Inferior parietal cortex (tissue), 1 donor: ENCODE results near the gene ZIC1.

Experiments
- DNase-seq: peaks from one replicate; pipeline ENCODE4 v3.0.0-alpha.2; 2016; ENCODE audit errors: extremely low spot score

Gene ZIC1

GRCh38 chr3:147409143-147410115 lies at the start of gene ZIC1:
TSS of gene ZIC1 (plus strand) at chr3:147409365. CDS start at chr3:147410113, 748 bp downstream.
- no peak for DNase-seq

- no peak for DNase-seq
Measured at GRCh38 chr3:147360051-147360439, 49.1 kb upstream of the ZIC1 start.

- DNase-seq: no peak
Measured at GRCh38 chr3:147360646-147361453, 48.3 kb upstream of the ZIC1 start.

DNA sequence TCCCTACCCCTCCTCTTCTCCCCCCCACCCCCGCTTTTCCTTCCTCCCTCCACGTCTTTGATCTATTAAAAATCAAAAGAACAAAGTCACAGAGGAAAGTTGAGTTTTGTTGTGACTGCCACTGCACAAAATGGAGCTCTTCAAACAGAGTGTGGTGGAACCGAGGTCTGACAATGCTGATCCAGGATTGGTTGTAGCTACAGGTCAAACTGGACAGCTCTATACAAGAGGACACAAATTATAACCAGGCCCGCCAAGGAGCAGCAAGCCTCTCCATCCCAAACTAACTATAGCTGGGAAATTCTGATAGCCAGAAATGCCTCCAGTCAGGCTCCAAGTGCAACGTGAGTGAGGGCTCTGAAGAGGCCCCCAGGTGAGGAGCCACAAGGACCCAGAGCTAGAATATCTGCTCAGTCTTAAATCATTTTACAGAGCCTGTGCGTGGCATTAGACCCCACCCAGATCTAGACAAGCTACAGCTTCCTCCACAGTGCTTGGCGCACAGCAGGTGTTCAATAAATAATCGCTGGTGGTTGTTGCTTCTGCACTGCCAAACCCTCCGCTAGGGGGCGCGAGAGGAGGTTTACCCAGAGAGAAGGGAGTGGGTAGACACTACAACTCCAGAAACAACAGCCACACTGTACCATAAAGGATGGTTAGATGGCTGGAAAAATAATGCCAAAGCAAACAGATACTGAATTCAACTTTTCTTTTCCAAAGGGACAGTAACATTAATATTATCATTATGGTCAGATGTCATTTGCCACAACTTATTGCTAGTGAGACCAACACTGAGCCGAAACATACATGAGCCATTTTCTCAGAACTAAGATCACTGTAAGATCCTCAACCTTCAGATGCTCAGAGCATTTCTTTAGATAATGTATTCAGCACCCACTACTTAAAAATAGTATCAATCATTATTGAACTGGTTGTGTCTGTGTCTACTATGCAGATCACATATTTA lies 47.4 kb upstream of the ZIC1 start:
- DNase-seq: no peak

- no peak for DNase-seq
Measured at GRCh38 chr3:147364771-147365170, 44.4 kb upstream of the ZIC1 start.

GRCh38 chr3:147365196-147366115 lies 43.7 kb upstream of the ZIC1 start:
- no peak for DNase-seq

GRCh38 chr3:147367676-147368075 lies 41.5 kb upstream of the ZIC1 start:
- no peak for DNase-seq

DNA sequence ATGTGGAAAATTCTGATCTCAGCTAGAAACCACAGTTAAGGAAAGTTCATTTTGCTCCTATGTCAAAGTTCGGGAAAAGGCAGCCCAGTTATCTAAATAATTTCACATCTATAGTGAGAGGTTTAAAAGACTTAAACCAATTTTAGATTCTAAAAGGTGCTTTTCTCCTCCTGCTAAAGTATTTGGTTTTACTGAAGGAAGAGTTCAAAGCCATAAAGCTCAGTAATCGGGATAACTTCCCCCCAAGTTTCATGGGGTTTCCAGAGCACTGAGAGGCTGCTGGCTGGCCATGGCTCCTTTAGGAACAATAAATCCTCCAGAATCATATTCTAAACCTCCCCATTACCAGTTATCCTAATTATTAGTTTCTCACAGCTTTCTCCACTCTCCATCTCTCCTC lies 41.0 kb upstream of the ZIC1 start:
- no peak for DNase-seq

GRCh38 chr3:147368561-147369221 lies 40.5 kb upstream of the ZIC1 start:
- DNase-seq: no peak

DNA sequence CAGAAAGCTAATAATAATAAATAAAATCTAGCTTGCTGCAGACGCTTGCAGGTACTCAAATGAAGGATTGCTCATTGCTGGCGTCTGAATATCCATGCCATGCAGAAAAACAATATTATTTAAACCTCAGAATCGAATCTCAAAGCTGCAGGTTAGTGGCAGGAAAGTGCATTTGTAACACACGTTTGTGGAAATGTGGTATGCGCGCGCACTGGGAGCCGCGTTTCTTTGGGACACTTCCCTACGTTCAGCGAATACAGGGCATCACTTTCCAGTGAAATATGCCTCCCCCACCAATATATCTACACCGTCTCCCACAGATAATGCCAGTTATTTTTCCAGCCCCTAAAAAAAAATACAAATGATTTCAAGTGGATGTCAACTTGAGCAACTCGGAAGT lies 39.9 kb upstream of the ZIC1 start:
- DNase-seq: no peak

GRCh38 chr3:147369661-147370123 lies 39.5 kb upstream of the ZIC1 start:
- DNase-seq: no peak

DNA sequence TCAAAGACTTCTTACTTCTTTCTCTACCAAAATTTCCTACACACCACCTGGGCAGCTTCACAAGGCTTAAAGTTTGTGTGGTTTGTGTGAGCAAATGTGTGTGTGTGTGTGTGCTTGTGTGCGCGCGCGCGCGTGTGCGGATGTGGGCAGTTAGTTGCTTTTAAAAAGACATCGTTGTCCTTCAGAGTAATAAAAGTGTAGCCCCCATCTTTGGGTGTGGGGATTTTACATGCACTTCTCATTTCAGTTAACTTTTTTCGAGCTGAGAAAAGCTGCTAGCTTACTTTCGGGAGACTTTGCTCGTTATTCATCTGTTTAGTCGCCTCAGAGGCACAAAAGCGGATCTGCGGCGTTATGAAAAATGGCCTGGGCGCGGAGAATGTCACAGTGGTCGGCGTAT lies 38.8 kb upstream of the ZIC1 start:
- DNase-seq: no peak

DNA sequence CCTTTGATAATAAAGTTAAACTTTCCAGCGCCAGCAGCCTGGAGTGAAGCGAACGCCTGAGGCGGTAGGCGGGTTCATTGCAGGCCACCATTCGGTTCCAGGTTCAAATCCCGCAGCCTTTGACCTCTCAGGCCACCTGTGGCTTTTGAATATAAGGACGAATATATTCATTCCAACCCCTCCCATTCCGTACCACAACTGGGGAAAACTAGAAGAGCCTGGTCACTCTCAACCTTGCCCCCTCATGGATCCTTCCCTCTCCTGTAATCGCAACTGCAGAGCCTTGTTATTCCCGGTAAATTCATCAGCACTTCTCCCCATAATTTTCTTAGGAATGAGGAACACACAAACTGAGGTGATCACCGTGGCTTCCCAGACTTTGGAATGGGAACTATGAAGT lies 38.0 kb upstream of the ZIC1 start:
- DNase-seq: no peak

DNA sequence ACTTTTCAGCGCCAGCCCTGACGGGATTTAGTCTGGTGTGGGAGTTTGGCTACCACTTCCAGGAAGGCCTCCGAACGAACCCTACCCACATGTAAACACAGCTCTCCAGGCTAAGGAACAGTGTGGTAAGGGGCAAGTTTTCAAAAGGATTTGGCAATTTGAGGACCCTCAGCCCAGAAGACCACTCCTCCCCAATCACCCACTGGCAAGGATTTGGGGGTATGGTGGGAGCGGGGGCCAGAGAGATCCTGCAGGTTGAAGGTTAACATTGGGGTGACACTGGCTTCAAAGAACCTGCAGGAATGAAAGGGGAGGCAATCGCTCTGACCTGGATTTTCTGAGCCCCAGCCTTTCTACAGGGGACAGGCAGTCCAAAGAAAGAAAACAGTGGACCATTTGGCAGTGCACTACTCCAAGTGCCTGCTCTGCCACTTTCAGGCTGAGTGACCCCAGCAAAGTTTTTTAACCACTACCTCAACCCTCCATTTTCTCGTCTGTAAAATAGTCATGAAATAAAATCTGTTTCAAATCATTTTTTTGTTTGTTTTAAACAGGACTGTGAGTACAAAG lies 37.3 kb upstream of the ZIC1 start:
- no peak for DNase-seq

- no peak for DNase-seq
Measured at GRCh38 chr3:147372525-147373027, 36.6 kb upstream of the ZIC1 start.

DNA sequence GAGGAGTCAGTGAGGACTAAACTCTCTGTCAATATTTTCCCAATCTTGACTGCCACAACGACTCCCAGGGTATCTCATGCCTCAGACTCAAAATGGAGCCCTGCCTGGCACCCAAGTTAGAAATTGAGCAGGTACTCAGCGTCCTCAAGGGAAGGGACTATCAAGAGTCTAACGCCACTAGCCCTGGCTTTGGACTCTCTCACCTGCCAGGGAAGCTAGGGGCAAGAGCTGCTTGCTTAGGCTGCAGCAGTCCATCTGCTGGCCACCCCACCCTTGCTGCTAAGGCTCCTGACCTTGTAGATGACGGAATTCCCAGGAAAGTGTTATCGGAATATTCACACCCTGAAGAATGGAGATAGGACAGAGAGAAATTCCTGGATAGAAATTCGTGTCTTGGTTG lies 35.9 kb upstream of the ZIC1 start:
- no peak for DNase-seq

DNA sequence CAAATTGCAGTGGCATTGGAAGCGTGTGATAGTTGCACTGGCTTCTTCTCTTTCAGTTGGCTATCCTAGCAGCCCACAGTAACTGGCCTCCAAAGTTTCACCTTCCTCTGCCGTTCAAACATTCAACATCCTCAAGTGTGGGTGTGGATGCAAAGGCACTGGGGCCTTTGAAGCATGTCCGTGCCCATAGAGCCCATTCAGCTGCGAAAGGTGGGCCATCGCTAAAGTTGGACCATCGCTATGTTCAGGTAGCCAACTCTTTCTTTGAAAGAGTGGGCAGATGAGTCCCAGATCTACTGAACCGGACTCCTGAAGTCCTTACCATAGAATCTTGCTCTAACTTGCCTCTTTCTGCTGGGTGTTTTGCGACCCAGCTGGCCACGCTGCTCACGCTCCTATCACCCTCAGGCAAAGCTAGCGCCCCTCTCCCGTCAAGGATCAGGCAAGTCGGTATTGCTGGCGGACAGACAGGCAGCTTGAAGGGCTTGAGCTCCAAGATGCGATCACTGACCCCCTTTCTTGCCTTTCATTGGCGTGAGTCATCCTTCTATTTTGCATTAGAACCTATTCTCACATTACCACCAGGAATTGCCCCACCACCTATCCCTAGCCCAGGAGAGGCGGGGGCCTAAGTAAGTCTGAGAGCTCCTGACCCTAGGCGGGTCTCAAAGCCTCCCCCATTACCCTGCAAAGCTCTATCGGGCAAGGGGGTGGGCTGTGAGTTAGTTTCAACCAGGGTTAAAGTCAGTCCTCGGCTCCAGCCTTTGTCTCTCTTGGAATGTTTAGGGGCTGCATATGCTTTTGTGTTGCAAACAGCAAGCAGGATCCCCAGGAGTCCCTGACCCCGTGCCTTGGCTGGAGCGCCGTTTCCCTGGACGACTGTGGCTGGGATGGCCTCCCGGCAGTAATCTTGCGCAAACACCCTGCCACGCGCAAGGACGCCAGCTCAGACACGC lies 31.5 kb upstream of the ZIC1 start:
- DNase-seq: no peak

GRCh38 chr3:147379651-147380050 lies 29.5 kb upstream of the ZIC1 start:
- no peak for DNase-seq
